Natural killer cell treated with Interleukin-12 subunit alpha and Interleukin-12 subunit beta and Interleukin-15 and Interleukin-18, amount 100 ng/mL, for 72 hours (primary cell): ENCODE data around the gene ZNF579. TPM values are rescaled to one million over a fixed set of nuclear protein-coding genes. Genes with fewer than 3 reads are reported as not detected.

Experiments
- ATAC-seq, 2 donors: fragments of 150-1000 bp; cut with Tn5 transposase in 1 of 2; sonication (Bioruptor Pico), chemical (Tn5 transposase) in 1 of 2; 2 replicates each; pipeline ENCODE4 v1.10.0; 2021
- DNase-seq: peaks from one replicate; pipeline ENCODE4 v3.0.0; 2022; ENCODE audit warnings: low spot score
- H3K27ac Mint-ChIP-seq, 2 donors: 1 replicate in 1 of 2; 2 replicates in 1 of 2; pipeline ENCODE4 v1.8.0; 2022; ENCODE audit warnings: mixed read lengths in 2 of 2, mild to moderate bottlenecking in 1 of 2, moderate library complexity in 1 of 2
- H3K27me3 Mint-ChIP-seq, 2 donors: 1 replicate in 1 of 2; 2 replicates in 1 of 2; pipeline ENCODE4 v1.8.0; 2022; ENCODE audit warnings: mixed read lengths in 2 of 2
- H3K36me3 Mint-ChIP-seq: one replicate; pipeline ENCODE4 v1.8.0; 2022; ENCODE audit warnings: mixed read lengths
- H3K4me1 Mint-ChIP-seq, 2 donors: 1 replicate in 1 of 2; 2 replicates in 1 of 2; pipeline ENCODE4 v1.8.0; 2022; ENCODE audit warnings: low read depth in 2 of 2, mixed read lengths in 2 of 2, mild to moderate bottlenecking in 1 of 2
- H3K4me3 Mint-ChIP-seq: one replicate; pipeline ENCODE4 v1.8.0; 2022; ENCODE audit warnings: mixed read lengths
- H3K9me3 Mint-ChIP-seq: 2 replicates; pipeline ENCODE4 v1.8.0; 2022; ENCODE audit warnings: mixed read lengths
- total RNA-seq, 2 donors: library from RNA; stranded (reverse); gene quantifications; one replicate each; pipeline ENCODE4 v1.2.3, GENCODE V29; 2022

ZNF579 gene
- total RNA-seq, 2 donors from 2014 or later = 6.5 to 10.2 TPM

- peaks cover 0 to 3% of the 10 kb centered on the region in 2 donors for H3K27me3 Mint-ChIP-seq
- H3K9me3 Mint-ChIP-seq = no peaks in the 10 kb centered on the region
- no peaks in the 10 kb centered on the region for H3K4me1 Mint-ChIP-seq
- DNase-seq (no peak), ATAC-seq (no peak)
- no peak overlapping the region for H3K4me3 Mint-ChIP-seq
- no peak overlapping the region for H3K27ac Mint-ChIP-seq
- H3K36me3 Mint-ChIP-seq = no peaks in the 10 kb centered on the region
Observed at GRCh38 chr19:55528030-55528803, 52.4 kb downstream of the ZNF579 start.

- H3K27me3 Mint-ChIP-seq = peaks cover 0 to 3% of the 10 kb centered on the region in 2 donors
- H3K27ac Mint-ChIP-seq = no peak overlapping the region
- ATAC-seq (no peak), DNase-seq (no peak)
- H3K36me3 Mint-ChIP-seq = no peaks in the 10 kb centered on the region
- H3K4me3 Mint-ChIP-seq = no peak overlapping the region
- H3K9me3 Mint-ChIP-seq = no peaks in the 10 kb centered on the region
- H3K4me1 Mint-ChIP-seq = no peaks in the 10 kb centered on the region
Observed at GRCh38 chr19:55527197-55528029, 53.2 kb downstream of the ZNF579 start.

Other genes starting within 250 kb of the ZNF579 start
- 10 to 100 TPM in 1 of 2 donors, 1 to 10 TPM in 1; 9.7 to 22.1 TPM for gene KMT5C, start 241.0 kb downstream of the ZNF579 start, total RNA-seq
- gene COX6B2, start 226.1 kb downstream of the ZNF579 start, total RNA-seq = not detected
- gene GARIN5B, start 217.6 kb downstream of the ZNF579 start, total RNA-seq = not detected
- under 1 TPM in 1 of 2 donors, not detected in 1; 0.78 TPM for gene IL11, start 210.4 kb downstream of the ZNF579 start, total RNA-seq
- gene TMEM190, start 204.0 kb downstream of the ZNF579 start, total RNA-seq = not detected
- 1 to 10 TPM; 5.2 to 8.3 TPM for gene TMEM238, start 196.6 kb downstream of the ZNF579 start, total RNA-seq
- 1,000 to 10,000 TPM; 1,106 to 1,518 TPM for gene RPL28, start 194.9 kb downstream of the ZNF579 start, total RNA-seq
- 100 to 1,000 TPM; 247 to 423 TPM for gene UBE2S, start 173.1 kb downstream of the ZNF579 start, total RNA-seq
- gene SHISA7, start 137.5 kb downstream of the ZNF579 start, total RNA-seq = not detected
- gene ISOC2, start 119.2 kb downstream of the ZNF579 start, total RNA-seq = 10 to 100 TPM; 25.6 to 45.1 TPM
- not detected for gene C19orf85, start 116.1 kb downstream of the ZNF579 start, total RNA-seq
- 10 to 100 TPM in 1 of 2 donors, 1 to 10 TPM in 1; 8.0 to 12.3 TPM for gene ZNF628, start 104.2 kb downstream of the ZNF579 start, total RNA-seq
- 10 to 100 TPM in 1 of 2 donors, 1 to 10 TPM in 1; 6.1 to 14.0 TPM for gene NAT14, start 95.7 kb downstream of the ZNF579 start, total RNA-seq
- under 1 TPM in 1 of 2 donors, not detected in 1; 0.50 TPM for gene SSC5D, start 92.4 kb downstream of the ZNF579 start, total RNA-seq
- gene SBK2, start 43.7 kb downstream of the ZNF579 start, total RNA-seq = not detected
- gene SBK3, start 35.3 kb downstream of the ZNF579 start, total RNA-seq = not detected
- 10 to 100 TPM; 11.8 to 15.8 TPM for gene FIZ1, start 18.7 kb upstream of the ZNF579 start, total RNA-seq
- gene ZNF524, start 19.4 kb upstream of the ZNF579 start, total RNA-seq = 10 to 100 TPM; 10.6 to 14.7 TPM
- 10 to 100 TPM; 15.4 to 20.7 TPM for gene ZNF865, start 24.8 kb upstream of the ZNF579 start, total RNA-seq
- gene ZNF784, start 43.7 kb upstream of the ZNF579 start, total RNA-seq = 1 to 10 TPM; 2.6 to 4.5 TPM
- 10 to 100 TPM; 35.7 to 39.5 TPM for gene ZNF580, start 60.2 kb upstream of the ZNF579 start, total RNA-seq
- gene ZNF581, start 62.8 kb upstream of the ZNF579 start, total RNA-seq = 10 to 100 TPM; 15.1 to 27.6 TPM
- gene CCDC106, start 67.4 kb upstream of the ZNF579 start, total RNA-seq = 1 to 10 TPM; 1.9 to 3.3 TPM
- gene U2AF2, start 74.2 kb upstream of the ZNF579 start, total RNA-seq = 100 to 1,000 TPM; 266 to 434 TPM
- gene EPN1, start 94.4 kb upstream of the ZNF579 start, total RNA-seq = 10 to 100 TPM; 40.7 to 63.9 TPM
- not detected for gene NLRP9, start 157.6 kb upstream of the ZNF579 start, total RNA-seq
- not detected for gene RFPL4A, start 178.2 kb upstream of the ZNF579 start, total RNA-seq
- not detected for gene RFPL4AL1, start 188.3 kb upstream of the ZNF579 start, total RNA-seq